GM23338 (cell line): ENCODE measurements around the gene TMEM53. TPM values are rescaled to one million over a fixed set of nuclear protein-coding genes. Genes with fewer than 3 reads are reported as not detected.

ENCODE experiments used
- ATAC-seq: fragments of 200-7000 bp; cut with Tn5 transposase; 3 replicates; pipeline ENCODE4 v1.9.1; 2020
- DNase-seq: peaks from one replicate; pipeline ENCODE4 v3.0.0-alpha.2; 2015; ENCODE audit warnings: low spot score
- H2AFZ ChIP-seq: fragments of 200-600 bp; sonication (generic); 2 replicates; pipeline ENCODE4 v1.8.0; 2016; ENCODE audit warnings: antibody characterized with exemption, mild to moderate bottlenecking, moderate library complexity
- H3F3A ChIP-seq: fragments of 200-600 bp; sonication (generic); replicated peaks from 2 replicates; pipeline ENCODE4 v1.8.0; 2017; ENCODE audit warnings: antibody characterized with exemption, mixed run types, low read depth
- H3K27ac ChIP-seq: fragments of 200-600 bp; sonication (generic); 2 replicates; pipeline ENCODE4 v1.6.1; 2016; ENCODE audit warnings: low read depth
- H3K27me3 ChIP-seq: fragments of 200-600 bp; sonication (generic); 2 replicates; pipeline ENCODE4 v1.8.0; 2016; ENCODE audit warnings: mild to moderate bottlenecking, mixed run types, moderate library complexity; ENCODE audit not compliant: insufficient read depth
- H3K36me3 ChIP-seq: fragments of 200-600 bp; sonication (generic); 2 replicates; pipeline ENCODE4 v1.8.0; 2016; ENCODE audit warnings: mild to moderate bottlenecking; ENCODE audit not compliant: insufficient read depth
- H3K4me1 ChIP-seq: fragments of 200-600 bp; sonication (generic); 2 replicates; pipeline ENCODE4 v1.8.0; 2016; ENCODE audit warnings: mild to moderate bottlenecking, moderate library complexity; ENCODE audit not compliant: insufficient read depth
- H3K4me2 ChIP-seq: fragments of 200-600 bp; sonication (generic); 2 replicates; pipeline ENCODE4 v1.7.1; 2017; ENCODE audit warnings: mixed run types
- H3K4me3 ChIP-seq: fragments of 200-600 bp; sonication (generic); 2 replicates; pipeline ENCODE4 v1.6.1; 2016; ENCODE audit warnings: mixed run types
- H3K79me2 ChIP-seq: fragments of 200-600 bp; sonication (generic); replicated peaks from 2 replicates; pipeline ENCODE4 v1.8.0; 2017; ENCODE audit warnings: mild to moderate bottlenecking; ENCODE audit not compliant: insufficient read depth
- H3K9me2 ChIP-seq: fragments of 200-600 bp; sonication (generic); 2 replicates; pipeline ENCODE4 v1.8.0; 2017; ENCODE audit not compliant: insufficient read depth
- H4K20me1 ChIP-seq: fragments of 200-600 bp; sonication (generic); replicated peaks from 2 replicates; pipeline ENCODE4 v1.8.0; 2017; ENCODE audit warnings: mild to moderate bottlenecking; ENCODE audit not compliant: insufficient read depth
- H3K27ac Mint-ChIP-seq: 2 replicates; pipeline ENCODE4 v1.8.0; 2020; ENCODE audit warnings: inconsistent platforms, mild to moderate bottlenecking, moderate library complexity, mixed read lengths
- H3K27me3 Mint-ChIP-seq: 3 replicates; pipeline ENCODE4 v1.8.0; 2022; ENCODE audit warnings: low read depth, mild to moderate bottlenecking, moderate library complexity, mixed read lengths, inconsistent platforms; ENCODE audit not compliant: insufficient read depth, poor library complexity
- H3K36me3 Mint-ChIP-seq: 3 replicates; pipeline ENCODE4 v1.8.0; 2021; ENCODE audit warnings: low read depth, mild to moderate bottlenecking, inconsistent platforms, moderate library complexity, mixed read lengths
- H3K4me1 Mint-ChIP-seq: 3 replicates; pipeline ENCODE4 v1.8.0; 2020; ENCODE audit warnings: mild to moderate bottlenecking, inconsistent platforms, mixed read lengths
- H3K4me3 Mint-ChIP-seq: 3 replicates; pipeline ENCODE4 v1.8.0; 2021; ENCODE audit warnings: moderate library complexity, mild to moderate bottlenecking, inconsistent platforms, mixed read lengths
- H3K9me3 Mint-ChIP-seq: 3 replicates; pipeline ENCODE4 v1.8.0; 2020; ENCODE audit warnings: moderate library complexity, mild to moderate bottlenecking, inconsistent platforms, mixed read lengths
- CREB1 ChIP-seq: fragments of 250-450 bp; sonication (Bioruptor Pico); IDR thresholded peaks from 2 replicates; pipeline ENCODE4 v1.5.0; 2020; ENCODE audit warnings: low read depth, mild to moderate bottlenecking, moderate library complexity
- EZH2 ChIP-seq: fragments of 200-600 bp; sonication (generic); IDR thresholded peaks from one replicate; pipeline ENCODE4 v1.8.0; 2017; ENCODE audit warnings: antibody characterized with exemption, mild to moderate bottlenecking, low read depth; ENCODE audit not compliant: unreplicated experiment
- EZH2phosphoT487 ChIP-seq: fragments of 200-600 bp; sonication (generic); IDR thresholded peaks from one replicate; pipeline ENCODE4 v1.8.1; 2018; ENCODE audit warnings: antibody characterized with exemption; ENCODE audit not compliant: unreplicated experiment
- POLR2AphosphoS5 ChIP-seq: IDR thresholded peaks from 2 replicates; pipeline ENCODE4 v1.6.1; 2016; ENCODE audit warnings: antibody characterized with exemption, low read depth
- ZNF114 ChIP-seq: fragments of 250-450 bp; sonication (Bioruptor Pico); IDR thresholded peaks from 2 replicates; pipeline ENCODE4 v1.5.0; 2020; ENCODE audit warnings: mild to moderate bottlenecking, moderate library complexity
- polyA plus RNA-seq: library from polyadenylated mRNA; unstranded; fragments of >200 nt; fragmentation: Nextera tagmentation; extraction: Ambion mirVana; gene quantifications from 2 replicates; pipeline ENCODE4 v1.2.1, GENCODE V29; 2016
- total RNA-seq: library from RNA; depleted of rRNA; stranded (reverse); fragments of >200 nt; shearing (Covaris generic); gene quantifications from 2 replicates; pipeline ENCODE4 v1.2.3, GENCODE V29; 2014
- TF ChIP-seq, protein P1 (sequence below): fragments of 250-450 bp; sonication (Bioruptor Pico); IDR thresholded peaks from 2 replicates; pipeline ENCODE4 v1.5.0; 2020; ENCODE audit warnings: mild to moderate bottlenecking, moderate library complexity

Gene TMEM53
- total and polyA plus RNA-seq, 2 experiments from 2014 or later: 15.4 to 20.8 TPM

DNA sequence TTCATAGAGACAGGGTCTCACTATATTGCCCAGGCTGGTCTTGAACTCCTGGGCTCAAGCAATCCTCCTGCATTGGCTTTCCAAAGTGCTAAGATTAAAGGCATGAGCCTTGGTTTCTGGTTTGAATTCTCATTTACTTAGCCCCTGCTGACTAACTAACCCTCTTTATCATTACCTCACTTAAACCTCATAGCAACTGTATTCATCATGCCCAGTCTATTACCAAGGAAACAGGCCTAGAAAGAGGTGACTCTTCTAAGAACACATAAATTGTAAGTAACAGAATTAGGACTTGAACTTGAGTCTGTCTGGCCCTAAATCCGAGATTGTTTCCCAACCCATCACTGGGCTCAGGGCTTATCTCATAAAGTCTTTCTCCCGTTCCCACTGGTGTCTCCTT is 44.2 kb downstream of the TMEM53 start (continued):
- TF ChIP-seq, protein P1, sequence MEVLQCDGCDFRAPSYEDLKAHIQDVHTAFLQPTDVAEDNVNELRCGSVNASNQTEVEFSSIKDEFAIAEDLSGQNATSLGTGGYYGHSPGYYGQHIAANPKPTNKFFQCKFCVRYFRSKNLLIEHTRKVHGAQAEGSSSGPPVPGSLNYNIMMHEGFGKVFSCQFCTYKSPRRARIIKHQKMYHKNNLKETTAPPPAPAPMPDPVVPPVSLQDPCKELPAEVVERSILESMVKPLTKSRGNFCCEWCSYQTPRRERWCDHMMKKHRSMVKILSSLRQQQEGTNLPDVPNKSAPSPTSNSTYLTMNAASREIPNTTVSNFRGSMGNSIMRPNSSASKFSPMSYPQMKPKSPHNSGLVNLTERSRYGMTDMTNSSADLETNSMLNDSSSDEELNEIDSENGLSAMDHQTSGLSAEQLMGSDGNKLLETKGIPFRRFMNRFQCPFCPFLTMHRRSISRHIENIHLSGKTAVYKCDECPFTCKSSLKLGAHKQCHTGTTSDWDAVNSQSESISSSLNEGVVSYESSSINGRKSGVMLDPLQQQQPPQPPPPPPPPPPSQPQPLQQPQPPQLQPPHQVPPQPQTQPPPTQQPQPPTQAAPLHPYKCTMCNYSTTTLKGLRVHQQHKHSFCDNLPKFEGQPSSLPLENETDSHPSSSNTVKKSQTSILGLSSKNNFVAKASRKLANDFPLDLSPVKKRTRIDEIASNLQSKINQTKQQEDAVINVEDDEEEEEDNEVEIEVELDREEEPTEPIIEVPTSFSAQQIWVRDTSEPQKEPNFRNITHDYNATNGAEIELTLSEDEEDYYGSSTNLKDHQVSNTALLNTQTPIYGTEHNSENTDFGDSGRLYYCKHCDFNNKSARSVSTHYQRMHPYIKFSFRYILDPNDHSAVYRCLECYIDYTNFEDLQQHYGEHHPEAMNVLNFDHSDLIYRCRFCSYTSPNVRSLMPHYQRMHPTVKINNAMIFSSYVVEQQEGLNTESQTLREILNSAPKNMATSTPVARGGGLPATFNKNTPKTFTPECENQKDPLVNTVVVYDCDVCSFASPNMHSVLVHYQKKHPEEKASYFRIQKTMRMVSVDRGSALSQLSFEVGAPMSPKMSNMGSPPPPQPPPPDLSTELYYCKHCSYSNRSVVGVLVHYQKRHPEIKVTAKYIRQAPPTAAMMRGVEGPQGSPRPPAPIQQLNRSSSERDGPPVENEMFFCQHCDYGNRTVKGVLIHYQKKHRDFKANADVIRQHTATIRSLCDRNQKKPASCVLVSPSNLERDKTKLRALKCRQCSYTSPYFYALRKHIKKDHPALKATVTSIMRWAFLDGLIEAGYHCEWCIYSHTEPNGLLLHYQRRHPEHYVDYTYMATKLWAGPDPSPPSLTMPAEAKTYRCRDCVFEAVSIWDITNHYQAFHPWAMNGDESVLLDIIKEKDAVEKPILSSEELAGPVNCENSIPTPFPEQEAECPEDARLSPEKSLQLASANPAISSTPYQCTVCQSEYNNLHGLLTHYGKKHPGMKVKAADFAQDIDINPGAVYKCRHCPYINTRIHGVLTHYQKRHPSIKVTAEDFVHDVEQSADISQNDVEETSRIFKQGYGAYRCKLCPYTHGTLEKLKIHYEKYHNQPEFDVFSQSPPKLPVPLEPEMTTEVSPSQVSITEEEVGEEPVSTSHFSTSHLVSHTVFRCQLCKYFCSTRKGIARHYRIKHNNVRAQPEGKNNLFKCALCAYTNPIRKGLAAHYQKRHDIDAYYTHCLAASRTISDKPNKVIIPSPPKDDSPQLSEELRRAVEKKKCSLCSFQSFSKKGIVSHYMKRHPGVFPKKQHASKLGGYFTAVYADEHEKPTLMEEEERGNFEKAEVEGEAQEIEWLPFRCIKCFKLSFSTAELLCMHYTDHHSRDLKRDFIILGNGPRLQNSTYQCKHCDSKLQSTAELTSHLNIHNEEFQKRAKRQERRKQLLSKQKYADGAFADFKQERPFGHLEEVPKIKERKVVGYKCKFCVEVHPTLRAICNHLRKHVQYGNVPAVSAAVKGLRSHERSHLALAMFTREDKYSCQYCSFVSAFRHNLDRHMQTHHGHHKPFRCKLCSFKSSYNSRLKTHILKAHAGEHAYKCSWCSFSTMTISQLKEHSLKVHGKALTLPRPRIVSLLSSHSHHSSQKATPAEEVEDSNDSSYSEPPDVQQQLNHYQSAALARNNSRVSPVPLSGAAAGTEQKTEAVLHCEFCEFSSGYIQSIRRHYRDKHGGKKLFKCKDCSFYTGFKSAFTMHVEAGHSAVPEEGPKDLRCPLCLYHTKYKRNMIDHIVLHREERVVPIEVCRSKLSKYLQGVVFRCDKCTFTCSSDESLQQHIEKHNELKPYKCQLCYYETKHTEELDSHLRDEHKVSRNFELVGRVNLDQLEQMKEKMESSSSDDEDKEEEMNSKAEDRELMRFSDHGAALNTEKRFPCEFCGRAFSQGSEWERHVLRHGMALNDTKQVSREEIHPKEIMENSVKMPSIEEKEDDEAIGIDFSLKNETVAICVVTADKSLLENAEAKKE: no peak
- no peak for TF ChIP-seq ZNF114 (CRISPR knock-in tag)
- TF ChIP-seq POLR2AphosphoS5: no peak
- TF ChIP-seq EZH2phosphoT487: no peak

DNA sequence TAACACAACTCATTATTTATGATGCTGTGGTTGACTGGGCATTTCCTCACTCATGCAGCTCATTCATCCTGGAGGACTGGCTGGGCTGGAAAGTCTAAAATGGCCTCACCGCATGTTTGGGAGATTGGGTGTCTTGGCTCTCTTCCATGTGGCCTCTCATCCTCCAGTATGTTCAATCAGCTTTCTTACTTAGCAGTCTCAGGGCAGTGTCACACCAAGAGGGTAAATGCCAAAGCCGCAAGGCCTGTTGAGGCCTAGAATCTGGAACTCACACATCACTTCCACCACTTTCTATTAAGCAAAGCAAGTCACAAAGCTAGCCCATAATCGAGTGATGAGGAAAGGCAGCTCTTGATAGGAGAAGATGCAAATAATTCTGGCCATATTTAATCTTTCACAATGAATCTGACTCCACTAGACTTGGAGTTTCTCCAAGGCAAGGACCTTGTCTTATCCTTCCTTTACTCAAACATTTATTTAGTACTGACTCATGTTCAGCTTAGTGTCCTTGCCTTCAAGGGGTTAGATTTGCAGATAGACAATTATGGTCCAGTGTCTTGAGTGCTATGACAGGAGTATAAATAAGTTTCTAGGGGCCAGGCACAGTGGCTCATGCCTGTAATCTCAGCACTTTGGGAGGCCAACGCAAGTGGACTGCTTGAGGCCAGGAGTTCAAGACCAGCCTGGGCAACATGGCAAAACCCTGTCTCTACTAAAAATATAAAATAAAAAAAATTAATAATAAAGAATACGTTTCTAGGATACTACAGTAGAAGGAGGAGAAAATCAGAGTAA is 45.1 kb downstream of the TMEM53 start:
- Histone ChIP-seq H3K4me3 (no peak overlapping the region), H2AFZ (no peak overlapping the region), H3K9me2 (no peaks in the 10 kb centered on the region), H3K27me3 (no peaks in the 10 kb centered on the region), H3K4me2 (no peak overlapping the region), H3F3A (peaks cover 31% of the 10 kb centered on the region), H3K36me3 (no peaks in the 10 kb centered on the region), H3K79me2 (peaks cover 17% of the 10 kb centered on the region), H3K27ac (no peak overlapping the region), H4K20me1 (no peaks in the 10 kb centered on the region), H3K4me1 (peaks cover 13% of the 10 kb centered on the region)
- Mint-ChIP-seq H3K4me1 (peaks cover 20% of the 10 kb centered on the region), H3K4me3 (no peak overlapping the region), H3K27ac (no peak overlapping the region), H3K9me3 (no peaks in the 10 kb centered on the region), H3K36me3 (peaks cover 12% of the 10 kb centered on the region), H3K27me3 (peaks cover 4% of the 10 kb centered on the region)
- DNase-seq (no peak), ATAC-seq (no peak)
- TF ChIP-seq ZNF114 (CRISPR knock-in tag): no peak
- no peak for TF ChIP-seq CREB1 (CRISPR knock-in tag)
- no peak for TF ChIP-seq EZH2phosphoT487
- TF ChIP-seq POLR2AphosphoS5: no peak
- TF ChIP-seq EZH2: no peak
- TF ChIP-seq, protein P1: no peak
